GM21423 (cell line): ENCODE results near the gene CLDN17.

Experiments used
- ATAC-seq: cut with Tn5 transposase; IDR thresholded peaks from one replicate; pipeline ENCODE4 v1.9.1; 2021; ENCODE audit warnings: mild to moderate bottlenecking, moderate library complexity; ENCODE audit not compliant: unreplicated experiment

CLDN17 gene, protein sequence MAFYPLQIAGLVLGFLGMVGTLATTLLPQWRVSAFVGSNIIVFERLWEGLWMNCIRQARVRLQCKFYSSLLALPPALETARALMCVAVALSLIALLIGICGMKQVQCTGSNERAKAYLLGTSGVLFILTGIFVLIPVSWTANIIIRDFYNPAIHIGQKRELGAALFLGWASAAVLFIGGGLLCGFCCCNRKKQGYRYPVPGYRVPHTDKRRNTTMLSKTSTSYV

GRCh38 chr21:30166705-30167104 is at the start of gene CLDN17:
Gene CLDN17, minus strand, starts transcription at chr21:30166805. Its CDS starts 188 bp downstream, at chr21:30166617.
- ATAC-seq, result no peak

GRCh38 chr21:30216041-30216723 is 49.6 kb upstream of the CLDN17 start, which contains the start of gene CLDN8:
Gene CLDN8, minus strand, starts transcription at chr21:30216097. Its CDS starts 172 bp downstream, at chr21:30215925.
- ATAC-seq, result no peak

- no peak for ATAC-seq
Observed at GRCh38 chr21:30211071-30211470, 44.5 kb upstream of the CLDN17 start.

- no peak for ATAC-seq
Observed at GRCh38 chr21:30209601-30210000, 43.0 kb upstream of the CLDN17 start.

DNA sequence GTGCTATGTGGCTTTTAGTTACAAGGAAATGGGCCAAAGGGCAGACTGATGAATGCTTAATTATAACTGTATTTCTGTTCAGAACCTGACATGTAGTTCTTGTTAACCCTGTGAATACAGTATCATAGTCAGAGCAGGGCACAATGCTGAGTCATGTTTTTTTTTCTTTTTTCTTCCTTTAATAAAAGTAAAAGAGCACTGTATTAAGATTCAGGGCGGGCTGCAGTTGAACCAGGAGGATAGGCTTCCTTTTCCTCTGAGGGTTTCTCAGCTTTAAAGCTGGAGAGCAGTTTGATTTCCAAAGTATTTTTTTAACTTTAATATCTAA is 40.6 kb upstream of the CLDN17 start:
- ATAC-seq, result no peak

GRCh38 chr21:30206551-30207251 is 40.1 kb upstream of the CLDN17 start:
- ATAC-seq, result no peak

DNA sequence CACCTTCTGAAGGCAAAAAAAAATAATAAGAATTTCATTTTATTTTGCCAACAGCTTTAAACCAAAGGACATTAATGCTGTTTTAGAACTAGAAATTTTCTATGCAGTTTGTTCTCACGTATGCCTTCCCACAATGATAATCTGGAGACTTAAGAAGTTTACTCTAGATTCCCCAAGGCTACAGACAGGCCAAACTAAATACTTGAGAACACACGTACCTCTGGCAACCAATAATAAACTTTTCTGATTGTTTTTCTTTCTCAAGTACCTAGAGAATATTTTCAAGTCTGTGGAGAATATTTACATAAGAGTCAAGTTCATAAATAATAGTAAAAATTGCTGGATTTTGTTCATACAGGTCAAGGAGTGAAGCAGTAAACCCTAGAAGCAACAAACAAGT is 33.4 kb upstream of the CLDN17 start:
- ATAC-seq, result no peak

DNA sequence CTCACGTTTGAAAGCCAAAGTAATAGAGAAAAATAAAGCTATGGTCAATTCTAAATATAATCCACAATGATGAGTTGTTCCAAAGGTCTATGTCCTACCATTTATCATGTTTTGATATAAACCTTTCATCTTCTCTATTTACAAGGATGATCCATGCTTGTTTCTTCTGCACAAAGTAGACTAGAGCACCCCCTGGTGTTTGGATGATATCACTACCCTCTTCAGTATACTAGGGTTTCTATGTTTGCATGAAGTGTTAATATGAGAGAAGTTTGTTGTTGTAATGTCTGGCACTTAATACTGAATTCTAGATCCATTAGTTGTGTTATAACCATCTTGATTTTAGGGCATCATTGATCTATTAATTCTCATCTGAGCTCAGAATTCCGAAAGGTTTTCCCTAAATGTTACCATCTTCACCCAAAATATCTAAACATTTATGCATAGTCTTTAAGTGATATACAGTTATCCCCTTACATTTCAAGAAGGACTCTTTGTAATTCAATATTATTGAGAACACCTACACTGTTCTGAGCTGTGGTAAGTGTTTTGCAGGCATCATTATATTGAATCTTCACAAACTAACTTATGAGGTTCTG is 28.2 kb upstream of the CLDN17 start:
- no peak for ATAC-seq

- ATAC-seq, result no peak
Observed at GRCh38 chr21:30193201-30193600, 26.6 kb upstream of the CLDN17 start.

DNA sequence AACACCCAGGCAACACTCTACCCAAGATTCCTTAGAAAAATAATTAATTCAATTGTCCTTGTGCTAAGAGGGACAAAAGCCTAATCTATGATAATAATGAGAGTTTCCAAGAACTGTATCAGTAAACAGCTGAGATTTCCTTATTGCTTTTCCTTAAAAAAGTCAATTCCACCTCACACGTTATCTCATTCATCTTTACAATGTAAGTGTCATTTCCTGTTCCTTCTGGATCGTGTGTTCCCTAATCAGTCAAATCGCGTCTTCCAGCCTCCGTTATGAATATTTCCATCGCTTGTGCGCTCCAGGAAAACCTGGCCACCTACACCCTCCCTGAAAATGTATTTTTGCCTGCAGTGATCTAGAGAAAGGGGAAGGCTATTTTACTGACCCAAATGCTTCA is 23.9 kb upstream of the CLDN17 start:
- no peak for ATAC-seq

DNA sequence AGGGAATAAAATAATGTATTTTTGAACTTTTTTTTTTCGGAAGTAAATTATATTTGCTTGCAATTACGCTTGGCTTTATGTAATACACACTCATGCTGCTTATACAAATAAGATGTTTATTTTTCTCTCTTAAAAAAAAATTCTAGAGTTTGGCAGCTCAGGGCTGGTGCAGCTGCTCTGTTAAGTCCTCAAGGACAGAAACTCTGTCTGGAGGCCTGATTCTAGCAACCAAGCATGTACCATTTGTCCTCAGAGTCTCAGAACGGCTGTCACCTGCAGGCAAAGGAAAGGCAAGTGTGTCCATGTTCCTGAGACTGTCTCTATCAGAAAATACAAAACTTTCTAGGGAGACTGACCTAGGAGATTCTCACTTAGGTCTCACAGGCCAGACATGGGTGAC is 23.2 kb upstream of the CLDN17 start:
- ATAC-seq, result no peak

- no peak for ATAC-seq
Observed at GRCh38 chr21:30186242-30186641, 19.6 kb upstream of the CLDN17 start.

DNA sequence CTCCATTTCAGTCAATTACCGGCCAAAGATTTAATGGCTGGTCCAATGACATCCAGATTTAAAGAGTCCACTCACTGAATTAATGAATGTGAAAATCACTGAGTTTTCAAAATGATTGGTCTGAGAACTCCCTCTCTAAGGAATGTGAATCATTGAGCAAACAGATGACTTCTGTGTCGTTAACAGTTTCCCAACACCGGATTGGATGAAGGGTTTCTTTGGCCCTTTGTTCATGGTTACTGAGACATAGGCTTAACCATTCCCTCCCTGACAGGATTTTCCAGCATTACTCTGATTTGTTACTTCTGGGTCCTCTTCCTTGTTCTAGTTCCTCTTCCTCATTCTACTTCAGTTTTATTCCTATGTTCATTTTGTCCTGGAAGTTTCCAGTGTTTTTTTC is 1.5 kb upstream of the CLDN17 start:
- no peak for ATAC-seq

DNA sequence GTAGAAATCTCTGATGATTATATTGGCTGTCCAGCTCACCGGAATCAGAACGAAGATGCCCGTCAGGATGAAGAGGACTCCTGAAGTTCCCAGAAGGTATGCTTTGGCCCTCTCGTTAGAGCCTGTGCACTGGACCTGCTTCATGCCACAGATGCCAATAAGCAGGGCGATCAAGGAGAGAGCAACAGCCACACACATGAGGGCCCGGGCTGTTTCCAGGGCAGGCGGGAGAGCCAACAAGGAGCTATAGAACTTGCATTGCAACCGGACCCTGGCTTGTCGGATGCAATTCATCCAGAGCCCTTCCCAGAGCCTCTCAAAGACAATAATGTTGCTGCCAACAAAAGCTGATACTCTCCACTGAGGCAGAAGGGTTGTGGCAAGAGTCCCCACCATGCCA is 434 bp downstream of the CLDN17 start:
- ATAC-seq, result no peak

DNA sequence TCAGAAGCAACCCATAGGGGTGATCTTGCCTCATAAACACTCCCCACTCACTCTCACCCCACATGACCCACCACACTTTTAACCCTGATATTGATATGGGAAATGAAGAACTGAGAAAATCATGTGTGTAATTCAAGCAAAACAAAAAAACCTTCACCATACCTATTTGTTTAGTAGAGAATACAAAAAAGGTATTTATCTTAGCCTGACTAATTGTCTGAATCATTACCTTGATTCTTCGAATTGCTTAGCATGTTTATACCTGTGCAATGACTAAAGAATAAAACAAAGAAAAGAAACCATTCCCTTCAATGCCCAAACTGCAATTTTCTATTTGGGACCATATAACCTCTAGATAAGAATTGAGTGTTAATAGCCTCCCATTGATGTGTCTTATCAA is 1.8 kb downstream of the CLDN17 start:
- ATAC-seq, result no peak

- ATAC-seq, result no peak
Observed at GRCh38 chr21:30153697-30154340, 12.8 kb downstream of the CLDN17 start.

DNA sequence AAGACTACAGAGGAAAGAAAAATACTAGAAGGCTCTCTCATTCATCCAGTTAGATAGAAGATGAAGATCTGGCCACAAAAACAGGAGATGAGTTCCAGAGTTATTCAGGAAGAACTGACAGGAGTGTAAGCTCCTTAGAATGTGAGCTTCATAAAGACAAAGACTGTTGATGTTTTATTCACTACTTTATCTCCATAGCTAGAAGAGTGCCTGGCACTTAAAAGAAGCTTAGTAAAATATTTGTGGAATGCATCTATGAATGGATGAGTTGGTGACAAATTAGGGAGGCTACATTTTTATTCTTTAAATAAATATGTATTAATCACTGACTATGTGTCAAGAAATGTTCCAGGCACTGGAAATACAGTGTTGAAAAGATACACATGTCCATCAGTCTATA is 13.8 kb downstream of the CLDN17 start:
- no peak for ATAC-seq

GRCh38 chr21:30148906-30149305 is 17.7 kb downstream of the CLDN17 start:
- ATAC-seq, result no peak

GRCh38 chr21:30146558-30147282 is 19.9 kb downstream of the CLDN17 start:
- ATAC-seq, result no peak

DNA sequence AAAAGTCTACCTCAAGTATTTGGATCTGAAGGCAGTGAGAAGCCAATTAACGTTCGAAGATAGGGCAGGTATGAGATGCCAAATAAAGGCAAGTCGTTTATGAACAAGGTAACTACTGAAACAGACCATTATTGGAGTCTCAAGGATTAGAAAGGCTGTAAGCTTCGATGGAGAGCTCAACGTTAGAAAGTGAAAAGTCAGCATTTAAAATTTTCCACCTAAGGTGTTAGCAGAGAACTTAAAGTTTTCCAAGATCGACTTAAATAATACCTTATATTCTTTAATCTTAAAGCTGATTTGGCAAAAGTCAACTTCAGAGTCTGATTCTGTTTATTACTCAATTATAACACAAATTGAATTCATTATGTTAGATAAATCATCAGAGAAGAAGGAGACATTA is 28.1 kb downstream of the CLDN17 start:
- ATAC-seq, result no peak

DNA sequence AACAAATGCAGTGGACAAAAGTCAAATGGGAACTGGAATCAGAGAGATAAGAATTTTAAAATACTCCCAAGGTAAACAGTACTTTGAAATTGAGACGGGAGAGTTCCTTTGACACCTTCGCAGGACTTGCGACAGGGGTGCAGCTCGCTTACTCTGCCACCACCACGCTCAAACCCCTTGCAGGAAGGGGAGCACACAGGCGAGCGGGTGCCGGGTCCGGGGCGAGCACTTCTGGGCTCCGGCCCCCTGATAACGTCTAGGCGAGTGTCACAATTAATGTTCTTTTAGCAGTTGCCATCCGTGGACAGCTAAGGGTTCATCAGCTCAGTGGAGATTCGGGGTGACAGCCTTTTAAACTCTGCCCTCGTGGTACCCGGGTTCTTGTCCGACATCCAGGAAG is 37.4 kb downstream of the CLDN17 start:
- no peak for ATAC-seq
